Loucy (cell line): ENCODE results near the gene ACADSB.

Source experiments
- H2AFZ ChIP-seq: fragments of 200-600 bp; sonication (generic); 2 replicates; pipeline ENCODE4 v1.6.0; 2016; ENCODE audit warnings: antibody characterized with exemption, mild to moderate bottlenecking, low read length, moderate library complexity
- H3F3A ChIP-seq: fragments of 200-600 bp; 2 replicates; pipeline ENCODE4 v1.6.0; 2016; ENCODE audit warnings: antibody characterized with exemption, low read depth, mild to moderate bottlenecking
- H3K27me3 ChIP-seq: fragments of 200-600 bp; sonication (generic); 2 replicates; pipeline ENCODE4 v1.6.1; 2014; ENCODE audit warnings: low read length, mild to moderate bottlenecking; ENCODE audit not compliant: insufficient read depth, poor library complexity, severe bottlenecking
- H3K36me3 ChIP-seq: fragments of 200-600 bp; sonication (generic); 2 replicates; pipeline ENCODE4 v1.6.1; 2016; ENCODE audit warnings: low read length; ENCODE audit not compliant: insufficient read depth
- H3K4me1 ChIP-seq: fragments of 200-600 bp; sonication (generic); 2 replicates; pipeline ENCODE4 v1.5.1; 2014; ENCODE audit warnings: low read length, mild to moderate bottlenecking; ENCODE audit not compliant: insufficient read depth, poor library complexity, severe bottlenecking
- H3K4me2 ChIP-seq: fragments of 200-600 bp; sonication (generic); 2 replicates; pipeline ENCODE4 v1.6.0; 2014; ENCODE audit warnings: antibody characterized with exemption, low read length, low read depth, mild to moderate bottlenecking; ENCODE audit not compliant: poor library complexity, severe bottlenecking
- H3K4me3 ChIP-seq: fragments of 200-600 bp; sonication (generic); 2 replicates; pipeline ENCODE4 v1.5.1; 2014; ENCODE audit warnings: low read length, mild to moderate bottlenecking, mixed read lengths; ENCODE audit not compliant: poor library complexity, severe bottlenecking
- H3K79me2 ChIP-seq: fragments of 200-600 bp; sonication (generic); 2 replicates; pipeline ENCODE4 v1.6.1; 2014; ENCODE audit warnings: low read length; ENCODE audit not compliant: insufficient read depth
- H3K9ac ChIP-seq: fragments of 200-600 bp; sonication (generic); 2 replicates; pipeline ENCODE4 v1.6.0; 2014; ENCODE audit warnings: mild to moderate bottlenecking, low read depth, low read length, moderate library complexity; ENCODE audit not compliant: poor library complexity, severe bottlenecking
- H3K9me2 ChIP-seq: fragments of 200-600 bp; sonication (generic); replicated peaks from 2 replicates; pipeline ENCODE4 v1.6.1; 2016; ENCODE audit warnings: low read depth, low read length, mixed read lengths
- H3K9me3 ChIP-seq: fragments of 200-600 bp; sonication (generic); 2 replicates; pipeline ENCODE4 v1.6.1; 2014; ENCODE audit warnings: mild to moderate bottlenecking, antibody characterized with exemption, low read length, low read depth; ENCODE audit not compliant: insufficient read depth
- H4K20me1 ChIP-seq: fragments of 200-600 bp; sonication (generic); 2 replicates; pipeline ENCODE4 v1.6.0; 2014; ENCODE audit warnings: antibody characterized with exemption, low read length, mild to moderate bottlenecking; ENCODE audit not compliant: insufficient read depth, poor library complexity, severe bottlenecking
- EZH2phosphoT487 ChIP-seq: fragments of 200-600 bp; IDR thresholded peaks from 2 replicates; pipeline ENCODE4 v1.6.1; 2018; ENCODE audit warnings: antibody characterized with exemption, mild to moderate bottlenecking, moderate library complexity, borderline replicate concordance
- TF ChIP-seq, protein P1 (sequence below): fragments of 200-600 bp; sonication (generic); conservative IDR thresholded peaks from 2 replicates; pipeline ENCODE4 v1.5.1; 2014; ENCODE audit warnings: mild to moderate bottlenecking, antibody characterized with exemption, low read length

ACADSB gene

DNA sequence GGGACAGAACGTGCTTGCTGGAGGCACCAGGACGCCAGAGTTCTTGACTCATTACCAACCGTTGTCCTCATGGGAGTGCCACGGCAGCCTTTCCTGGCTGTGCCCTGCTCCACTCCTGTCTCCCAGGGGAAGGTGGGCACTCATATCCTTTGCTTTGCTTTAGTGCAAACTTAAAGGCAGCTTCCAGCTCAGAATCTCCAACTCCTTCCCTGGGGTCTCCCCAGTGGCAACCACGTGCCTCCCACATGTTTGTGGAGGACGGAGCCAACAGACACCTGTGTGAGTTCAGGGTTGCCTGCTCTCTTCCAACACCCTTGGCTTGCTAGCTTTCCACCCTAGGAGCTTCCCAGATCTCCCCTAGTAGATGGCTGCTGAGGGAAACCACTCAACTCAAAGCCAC lies 75.0 kb downstream of the ACADSB start:
- Histone ChIP-seq H3K4me1 (no peaks in the 10 kb centered on the region), H3K9me2 (no peaks in the 10 kb centered on the region), H3K4me3 (no peak overlapping the region), H3K27me3 (no peaks in the 10 kb centered on the region), H2AFZ (no peak overlapping the region), H3K9ac (no peak overlapping the region), H3K79me2 (no peaks in the 10 kb centered on the region), H3K36me3 (no peaks in the 10 kb centered on the region), H4K20me1 (no peaks in the 10 kb centered on the region), H3F3A (no peaks in the 10 kb centered on the region), H3K9me3 (0 out of 2 replicates have a peak, but pooled peaks cover 11% of the 10 kb centered on the region), H3K4me2 (no peak overlapping the region)
- TF ChIP-seq EZH2phosphoT487: no peak
- TF ChIP-seq, protein P1, sequence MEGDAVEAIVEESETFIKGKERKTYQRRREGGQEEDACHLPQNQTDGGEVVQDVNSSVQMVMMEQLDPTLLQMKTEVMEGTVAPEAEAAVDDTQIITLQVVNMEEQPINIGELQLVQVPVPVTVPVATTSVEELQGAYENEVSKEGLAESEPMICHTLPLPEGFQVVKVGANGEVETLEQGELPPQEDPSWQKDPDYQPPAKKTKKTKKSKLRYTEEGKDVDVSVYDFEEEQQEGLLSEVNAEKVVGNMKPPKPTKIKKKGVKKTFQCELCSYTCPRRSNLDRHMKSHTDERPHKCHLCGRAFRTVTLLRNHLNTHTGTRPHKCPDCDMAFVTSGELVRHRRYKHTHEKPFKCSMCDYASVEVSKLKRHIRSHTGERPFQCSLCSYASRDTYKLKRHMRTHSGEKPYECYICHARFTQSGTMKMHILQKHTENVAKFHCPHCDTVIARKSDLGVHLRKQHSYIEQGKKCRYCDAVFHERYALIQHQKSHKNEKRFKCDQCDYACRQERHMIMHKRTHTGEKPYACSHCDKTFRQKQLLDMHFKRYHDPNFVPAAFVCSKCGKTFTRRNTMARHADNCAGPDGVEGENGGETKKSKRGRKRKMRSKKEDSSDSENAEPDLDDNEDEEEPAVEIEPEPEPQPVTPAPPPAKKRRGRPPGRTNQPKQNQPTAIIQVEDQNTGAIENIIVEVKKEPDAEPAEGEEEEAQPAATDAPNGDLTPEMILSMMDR: no peak

DNA sequence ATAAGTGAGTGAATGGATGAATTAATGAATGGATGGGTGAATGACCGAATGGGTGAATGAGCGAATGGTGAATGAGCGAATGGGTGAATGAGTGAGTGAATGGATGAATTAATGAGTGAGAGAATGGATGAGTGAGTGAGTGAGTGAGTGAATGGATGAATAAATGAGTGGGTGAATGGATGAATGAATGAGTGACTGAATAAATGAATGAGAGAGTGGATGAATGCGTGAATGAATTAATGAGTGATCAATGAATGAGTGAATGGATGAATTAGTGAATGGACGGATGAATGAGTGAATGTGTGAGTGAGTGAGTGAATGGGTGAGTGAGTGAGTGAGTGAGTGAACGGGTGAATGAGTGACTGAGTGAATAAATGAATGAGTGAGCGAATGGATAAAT lies 77.5 kb downstream of the ACADSB start:
- Histone ChIP-seq H2AFZ (no peak overlapping the region), H3K4me2 (no peak overlapping the region), H3K9me3 (0 out of 2 replicates have a peak, but pooled peaks cover 11% of the 10 kb centered on the region), H3K36me3 (no peaks in the 10 kb centered on the region), H3K4me1 (no peaks in the 10 kb centered on the region), H3F3A (no peaks in the 10 kb centered on the region), H3K79me2 (no peaks in the 10 kb centered on the region), H3K9ac (no peak overlapping the region), H4K20me1 (no peaks in the 10 kb centered on the region), H3K27me3 (no peaks in the 10 kb centered on the region), H3K4me3 (no peak overlapping the region), H3K9me2 (no peaks in the 10 kb centered on the region)
- TF ChIP-seq, protein P1: no peak
- no peak for TF ChIP-seq EZH2phosphoT487

DNA sequence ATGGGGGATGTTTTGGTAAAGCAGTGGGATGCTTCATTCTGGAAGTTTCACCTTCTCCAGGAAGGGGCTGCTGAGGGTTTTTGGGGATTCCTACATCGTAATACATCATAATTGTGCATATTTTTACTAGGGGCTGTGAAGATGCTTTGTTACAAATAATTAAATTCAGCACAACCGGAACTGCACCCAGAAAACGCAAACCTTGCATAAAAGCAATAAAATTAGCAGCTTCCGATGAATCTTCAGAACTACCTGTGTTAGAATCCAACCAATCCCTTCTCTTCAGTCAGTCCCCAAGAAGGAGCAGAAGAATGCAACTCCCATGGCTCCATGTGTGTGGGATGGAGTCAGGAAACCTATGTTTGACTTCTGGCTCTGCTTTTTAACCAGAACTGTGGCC lies 78.5 kb downstream of the ACADSB start:
- H2AFZ ChIP-seq: no peak overlapping the region

More for the DNA sequence above, 78.5 kb downstream of the ACADSB start:
- H3K9ac ChIP-seq: no peak overlapping the region
- no peaks in the 10 kb centered on the region for H4K20me1 ChIP-seq
- H3K9me3 ChIP-seq: 0 out of 2 replicates have a peak, but pooled peaks cover 11% of the 10 kb centered on the region
- no peaks in the 10 kb centered on the region for H3F3A ChIP-seq
- no peak overlapping the region for H3K4me2 ChIP-seq
- no peaks in the 10 kb centered on the region for H3K9me2 ChIP-seq
- no peaks in the 10 kb centered on the region for H3K27me3 ChIP-seq
- H3K79me2 ChIP-seq: no peaks in the 10 kb centered on the region
- no peaks in the 10 kb centered on the region for H3K4me1 ChIP-seq
- H3K36me3 ChIP-seq: no peaks in the 10 kb centered on the region
- no peak overlapping the region for H3K4me3 ChIP-seq
- TF ChIP-seq EZH2phosphoT487: no peak
- TF ChIP-seq, protein P1: no peak
